ENCODE data around the gene INHBC.

INHBC gene

GRCh38 chr12:57465030-57465746 lies 30.6 kb downstream of the INHBC start:
- TF ChIP-seq REST (IDR thresholded peaks at IDR 0.05; ENCODE audit: insufficient read depth in 1 of 2, low read depth in 2 of 2, low read length in 2 of 2): no peak
- TF ChIP-seq POLR2AphosphoS5 (IDR thresholded peaks at IDR 0.05; ENCODE audit: low read depth, low read length): no peak
- no peak for TF ChIP-seq TAF1 (IDR thresholded peaks at IDR 0.05; ENCODE audit: borderline replicate concordance, insufficient read depth, low read length)
- TF ChIP-seq FOXP2 (optimal IDR thresholded peaks at IDR 0.05; ENCODE audit: borderline replicate concordance, extremely low read depth, extremely low read length, insufficient read depth): no peak
- no peak for TF ChIP-seq SIN3A (IDR thresholded peaks at IDR 0.05; ENCODE audit: borderline replicate concordance, insufficient read depth, low read length)

- TF ChIP-seq FOXP2 (optimal IDR thresholded peaks at IDR 0.05; ENCODE audit: borderline replicate concordance, extremely low read depth, extremely low read length, insufficient read depth) (no peak), TAF1 (IDR thresholded peaks at IDR 0.05; ENCODE audit: borderline replicate concordance, insufficient read depth, low read length) (no peak), SIN3A (IDR thresholded peaks at IDR 0.05; ENCODE audit: borderline replicate concordance, insufficient read depth, low read length) (no peak), POLR2AphosphoS5 (IDR thresholded peaks at IDR 0.05; ENCODE audit: low read depth, low read length) (no peak), REST (IDR thresholded peaks at IDR 0.05; ENCODE audit: insufficient read depth in 1 of 2, low read depth in 2 of 2, low read length in 2 of 2) (no peak)
Observed at GRCh38 chr12:57465747-57466505, 31.3 kb downstream of the INHBC start.

- TF ChIP-seq SIN3A (IDR thresholded peaks at IDR 0.05; ENCODE audit: borderline replicate concordance, insufficient read depth, low read length): no peak
- no peak for TF ChIP-seq POLR2AphosphoS5 (IDR thresholded peaks at IDR 0.05; ENCODE audit: low read depth, low read length)
- TF ChIP-seq REST (IDR thresholded peaks at IDR 0.05; ENCODE audit: insufficient read depth in 1 of 2, low read depth in 2 of 2, low read length in 2 of 2): no peak
- TF ChIP-seq FOXP2 (optimal IDR thresholded peaks at IDR 0.05; ENCODE audit: borderline replicate concordance, extremely low read depth, extremely low read length, insufficient read depth): no peak
- no peak for TF ChIP-seq TAF1 (IDR thresholded peaks at IDR 0.05; ENCODE audit: borderline replicate concordance, insufficient read depth, low read length)
Observed at GRCh38 chr12:57467212-57467874, 32.8 kb downstream of the INHBC start.

- TF ChIP-seq FOXP2 (optimal IDR thresholded peaks at IDR 0.05; ENCODE audit: borderline replicate concordance, extremely low read depth, extremely low read length, insufficient read depth) (no peak), REST (IDR thresholded peaks at IDR 0.05; ENCODE audit: insufficient read depth in 1 of 2, low read depth in 2 of 2, low read length in 2 of 2) (no peak), TAF1 (IDR thresholded peaks at IDR 0.05; ENCODE audit: borderline replicate concordance, insufficient read depth, low read length) (no peak), POLR2AphosphoS5 (IDR thresholded peaks at IDR 0.05; ENCODE audit: low read depth, low read length) (no peak), SIN3A (IDR thresholded peaks at IDR 0.05; ENCODE audit: borderline replicate concordance, insufficient read depth, low read length) (no peak)
Observed at GRCh38 chr12:57467915-57468314, 33.3 kb downstream of the INHBC start.
